ENCODE results near the gene HIGD1A. TPM values are rescaled to one million over a fixed set of nuclear protein-coding genes. Genes with fewer than 3 reads are reported as not detected.

The HIGD1A gene
- total RNA-seq: 192 and 193 TPM in 2 replicates
- polyA plus RNA-seq (2012): 106 TPM

DNA sequence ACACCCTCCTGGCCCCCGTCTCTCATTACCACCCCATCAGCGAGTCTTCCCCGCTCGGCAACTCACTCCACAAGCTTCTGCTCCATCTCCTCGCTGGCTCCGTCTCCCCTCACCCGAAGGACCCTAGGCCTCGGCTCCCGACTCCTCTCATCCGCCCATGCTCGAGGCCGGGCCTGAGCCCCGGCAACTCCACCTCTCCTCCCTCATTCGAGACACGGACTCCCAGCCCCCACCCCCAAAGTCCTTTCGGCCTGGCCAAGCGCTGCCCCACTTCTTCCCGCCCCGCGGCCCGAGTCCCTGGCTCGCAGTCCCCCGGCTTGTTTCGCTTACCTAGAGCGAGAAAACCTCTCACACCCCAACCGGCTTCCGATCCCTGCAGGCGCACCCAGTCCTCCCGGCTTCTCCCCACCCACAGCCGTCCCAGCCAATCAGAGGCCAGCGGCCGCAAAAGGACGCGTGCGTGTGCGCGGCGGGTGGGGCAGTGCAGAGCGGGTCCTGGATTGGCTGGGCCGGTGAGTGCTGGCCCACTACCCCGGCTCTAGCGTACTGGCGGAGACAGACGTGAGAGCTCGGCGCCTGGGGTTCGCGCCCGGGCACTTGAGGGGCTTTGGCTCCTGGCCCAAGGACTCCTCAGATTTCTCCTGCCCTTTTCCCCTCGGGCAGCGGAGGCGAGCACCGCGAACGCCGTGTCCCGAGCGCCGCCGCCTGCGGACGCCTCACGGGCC lies at the start of gene HIGD1A:
HIGD1A (minus strand) TSS at position 385 of the 725 bp plus-strand sequence. CDS start 10,237 bp downstream, outside the sequence.
- peak; percentile 97 for DNase-seq (ENCODE audit: low read depth)

DNA sequence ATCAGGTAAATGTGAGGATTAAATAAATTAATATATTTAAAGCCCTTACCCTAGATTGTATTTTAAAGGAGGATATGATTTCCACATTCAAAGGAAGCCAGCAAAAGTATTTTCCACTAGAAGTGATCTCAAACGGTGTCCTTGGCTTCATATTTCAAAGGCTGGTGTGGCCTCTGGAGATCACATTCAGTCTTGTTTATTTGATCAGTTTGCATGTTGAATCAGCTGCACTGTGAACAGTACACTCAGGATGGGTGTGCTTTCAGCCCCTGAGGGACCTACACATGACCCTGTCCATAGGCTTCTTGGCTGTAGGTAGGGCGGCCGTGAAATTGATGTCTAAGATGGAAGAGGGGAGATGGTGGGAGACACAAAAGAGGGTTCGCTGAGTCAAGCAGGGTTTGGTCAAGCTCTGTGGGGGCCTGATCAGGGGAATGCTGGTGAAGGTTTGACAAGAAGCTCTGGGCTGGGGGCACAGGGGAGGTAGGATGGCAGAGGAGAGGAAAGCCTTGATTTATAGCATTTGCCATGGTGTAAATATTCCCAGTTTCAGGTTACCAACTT lies 49.5 kb upstream of the HIGD1A start:
- DNase-seq (ENCODE audit: low read depth): no peak

GRCh38 chr3:42853056-42853455 lies 48.8 kb upstream of the HIGD1A start:
- DNase-seq (ENCODE audit: low read depth): no peak

- peak; percentile 44 for DNase-seq (ENCODE audit: low read depth)
Observed at GRCh38 chr3:42852441-42852840, 48.2 kb upstream of the HIGD1A start.

- DNase-seq (ENCODE audit: low read depth): peak; percentile 84
Observed at GRCh38 chr3:42851228-42851834, 47.0 kb upstream of the HIGD1A start.

- no peak for DNase-seq (ENCODE audit: low read depth)
Observed at GRCh38 chr3:42850263-42850662, 46.0 kb upstream of the HIGD1A start.

GRCh38 chr3:42849017-42849416 lies 44.7 kb upstream of the HIGD1A start:
- DNase-seq (ENCODE audit: low read depth): peak; percentile 57

DNA sequence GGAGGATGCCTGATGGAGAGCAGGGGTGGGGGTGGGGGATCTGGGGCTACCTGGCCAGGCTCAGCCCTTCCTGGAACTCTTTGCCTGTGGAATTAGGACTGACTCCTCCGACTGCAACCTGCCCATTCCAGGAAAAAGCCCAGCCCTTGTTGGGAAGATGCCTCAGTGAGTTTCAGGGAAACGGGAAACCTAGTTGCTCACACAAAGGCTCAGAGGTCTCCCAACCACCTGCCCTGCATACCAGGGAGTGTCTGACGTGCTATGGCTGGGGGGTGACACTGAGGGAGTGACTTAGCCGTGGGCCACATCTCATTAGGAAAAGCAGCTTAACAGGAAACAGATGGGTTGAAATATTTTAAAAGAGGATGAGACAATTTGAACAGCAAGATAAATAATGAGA lies 43.4 kb upstream of the HIGD1A start:
- DNase-seq (ENCODE audit: low read depth): peak; percentile 56

- DNase-seq (ENCODE audit: low read depth): no peak
Observed at GRCh38 chr3:42846685-42847522, 42.6 kb upstream of the HIGD1A start.

GRCh38 chr3:42844815-42845214 lies 40.5 kb upstream of the HIGD1A start:
- DNase-seq (ENCODE audit: low read depth): no peak

DNA sequence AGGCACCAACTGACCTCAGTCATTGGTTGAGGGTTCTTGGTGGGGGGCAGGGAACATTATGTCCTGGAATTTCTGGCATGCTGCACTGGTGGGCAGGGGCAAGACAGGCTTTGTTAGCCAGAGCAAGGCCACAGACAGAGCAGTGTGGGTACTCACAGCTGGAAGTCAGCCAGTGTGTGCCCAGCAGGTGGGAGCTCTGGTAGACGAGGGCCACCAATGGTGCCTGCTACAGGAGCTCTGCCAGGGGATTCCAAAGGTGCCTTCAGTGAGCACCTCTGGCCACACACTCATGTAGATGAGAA lies 40.1 kb upstream of the HIGD1A start:
- DNase-seq (ENCODE audit: low read depth): peak; percentile 58

- DNase-seq (ENCODE audit: low read depth): no peak
Observed at GRCh38 chr3:42843713-42844411, 39.6 kb upstream of the HIGD1A start.

DNA sequence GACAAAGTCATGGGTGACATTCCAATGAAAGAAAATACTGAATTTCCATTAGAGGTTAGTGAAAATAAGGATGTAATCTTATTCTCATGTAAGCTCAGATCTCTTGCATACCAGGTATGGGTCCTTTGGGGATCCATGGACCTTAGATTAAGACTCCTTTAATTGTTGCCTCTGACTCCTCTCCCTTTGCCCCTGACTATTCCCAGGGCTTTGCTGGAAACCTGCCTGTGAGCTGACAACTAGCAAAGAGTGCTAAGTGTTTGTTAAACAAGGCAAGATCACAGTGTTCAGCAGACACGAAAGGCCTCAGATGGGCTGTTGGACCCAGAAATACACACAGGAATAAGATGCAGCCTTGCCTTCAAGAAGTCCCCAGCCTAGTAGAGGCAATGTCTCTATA lies 37.0 kb upstream of the HIGD1A start:
- DNase-seq (ENCODE audit: low read depth): no peak

DNA sequence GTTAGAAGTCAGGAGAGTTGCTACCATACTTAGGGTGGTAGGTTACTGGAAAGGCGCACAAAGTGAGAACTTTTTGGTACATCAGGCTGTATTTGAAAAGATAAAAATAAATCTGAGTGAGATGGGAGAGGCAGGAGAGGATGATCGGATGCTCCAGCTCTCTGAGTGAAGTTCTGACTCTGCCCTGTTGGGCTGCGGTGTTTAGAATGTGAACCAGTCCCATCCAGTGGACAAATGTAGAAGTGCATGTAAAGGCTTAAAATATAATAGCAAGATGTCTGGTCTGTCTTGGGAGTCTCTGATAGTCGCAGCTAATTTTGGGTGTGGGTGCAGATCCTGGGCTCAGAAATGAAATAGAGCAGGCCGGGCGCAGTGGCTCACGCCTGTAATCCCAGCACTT lies 35.3 kb upstream of the HIGD1A start:
- peak; percentile 83 for DNase-seq (ENCODE audit: low read depth)

DNA sequence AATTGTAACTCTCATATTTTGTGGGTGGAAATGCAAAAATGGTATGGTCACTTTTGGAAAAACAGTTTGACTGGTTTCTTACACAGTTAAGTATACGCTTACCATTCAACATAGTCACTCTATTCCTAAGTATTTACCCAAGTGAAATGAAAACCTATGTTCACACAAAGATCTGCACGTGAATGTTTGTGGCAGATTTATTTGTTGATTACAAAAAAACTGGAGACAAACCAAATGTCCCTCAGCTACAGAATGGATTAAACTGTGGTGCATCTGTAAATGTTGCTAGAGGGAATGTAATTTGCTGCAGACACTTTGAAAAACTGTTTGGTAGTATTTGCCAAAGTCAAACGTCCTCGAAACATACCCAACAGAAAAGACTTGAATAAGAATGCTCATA lies 34.3 kb upstream of the HIGD1A start:
- DNase-seq (ENCODE audit: low read depth): no peak

DNA sequence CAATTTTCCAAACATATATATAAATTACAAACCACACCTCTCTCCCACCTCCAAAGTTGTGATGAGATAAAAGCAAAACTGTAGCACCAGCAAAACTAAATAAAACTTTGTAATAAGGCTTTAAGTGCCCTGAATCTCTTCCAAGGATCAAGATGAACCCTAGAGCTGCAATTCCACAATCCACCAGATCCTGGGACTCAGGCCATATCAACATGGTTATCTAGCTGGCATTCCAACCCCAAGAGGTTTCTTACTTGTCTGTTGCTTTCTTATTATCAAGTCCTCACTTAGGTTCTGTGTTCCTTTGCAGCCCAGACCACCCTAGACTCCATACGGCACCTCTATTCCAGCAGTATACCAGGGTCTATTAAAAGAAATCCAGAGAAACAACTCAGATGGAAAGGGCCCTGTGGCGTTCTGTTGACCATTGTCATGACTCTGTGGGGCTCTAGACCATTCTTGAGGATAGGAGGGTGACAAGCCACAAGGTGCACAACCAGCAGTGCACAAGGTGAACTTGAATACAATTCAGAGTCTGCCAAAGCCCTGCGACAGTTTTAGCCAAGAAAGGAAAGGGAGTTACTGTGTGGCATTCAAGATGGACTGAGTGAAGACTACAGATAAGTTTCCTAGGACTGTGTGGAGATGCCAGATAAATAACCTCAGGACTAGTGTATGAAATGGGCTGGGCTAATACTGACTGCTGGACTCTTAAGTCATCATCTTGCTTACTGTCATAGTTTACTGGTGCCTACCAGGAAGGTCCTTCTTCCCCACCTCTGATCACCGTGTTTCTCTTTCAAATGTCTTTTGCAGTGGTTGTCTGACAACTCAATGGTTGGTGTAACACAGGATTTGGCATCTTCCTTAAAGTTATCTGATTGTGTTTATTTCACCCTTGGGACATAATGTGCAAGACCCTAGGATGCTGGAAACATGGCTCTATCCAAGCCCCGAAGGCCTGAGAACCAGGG lies 32.1 kb upstream of the HIGD1A start:
- no peak for DNase-seq (ENCODE audit: low read depth)

GRCh38 chr3:42831321-42831713 lies 27.0 kb upstream of the HIGD1A start:
- DNase-seq (ENCODE audit: low read depth): peak; percentile 80

DNA sequence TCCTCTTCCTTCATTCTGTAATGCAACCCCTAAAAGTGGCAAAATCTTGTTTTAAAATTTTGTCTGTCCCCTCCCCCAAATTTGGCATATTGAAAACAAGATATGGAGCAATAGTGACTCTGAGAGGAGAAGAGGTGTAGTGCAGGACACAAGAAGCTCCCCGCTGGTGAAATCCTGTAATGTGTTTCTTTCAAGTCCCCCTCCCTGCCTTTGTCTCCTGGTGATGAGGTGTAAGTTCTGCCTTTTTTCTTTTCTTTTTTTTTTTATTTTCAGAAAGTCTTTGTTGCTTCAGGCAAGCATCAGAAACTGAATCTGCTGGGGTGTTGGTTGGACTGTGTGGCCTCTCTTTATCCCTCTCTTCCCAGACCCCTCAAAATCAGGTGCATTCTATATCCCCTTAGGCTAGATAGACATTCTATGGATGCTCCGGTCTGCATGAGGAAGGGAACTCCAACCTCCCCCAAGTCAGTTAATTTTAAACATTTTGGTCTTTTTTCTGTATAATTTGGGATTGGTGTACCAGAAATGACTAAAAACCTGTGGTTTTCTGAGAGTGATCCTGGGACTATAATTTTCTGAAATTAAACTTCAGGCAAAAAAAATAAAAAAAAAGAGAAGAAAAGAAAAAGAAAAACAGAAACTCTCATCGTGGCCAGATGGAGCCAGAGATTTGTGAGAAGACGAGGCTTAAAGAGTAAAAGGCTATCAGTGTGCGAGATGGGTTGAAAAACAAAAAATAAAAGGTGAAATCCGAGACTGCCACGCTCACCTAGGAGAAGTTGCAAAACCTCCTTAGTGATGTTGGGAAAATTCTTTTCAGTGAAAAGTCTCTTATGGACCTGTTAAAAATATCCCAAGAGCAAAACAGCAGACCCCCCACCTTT lies 26.4 kb upstream of the HIGD1A start:
- DNase-seq (ENCODE audit: low read depth): peak; percentile 37

Measured in myocyte (in vitro differentiated cells).